Caco-2 (cell line): ENCODE data around the gene PLAGL1. TPM values are rescaled to one million over a fixed set of nuclear protein-coding genes. Genes with fewer than 3 reads are reported as not detected.
A peak's percentile ranks its signal among the peaks of the same experiment; 100 is the strongest.

Experiments used
- Bru-seq: library from RNA; stranded (reverse); fragments of 400-500 nt; gene quantifications from one replicate; lab custom pipeline; 2021; lab: Mats Ljungman, UMichigan
- BruChase-seq, 2 experiments: library from RNA; stranded (reverse); fragments of 400-500 nt; gene quantifications; one replicate each; lab custom pipeline; 2021; lab: Mats Ljungman, UMichigan
- BruUV-seq: library from RNA; stranded (reverse); fragments of 400-500 nt; replicated peaks from 2 replicates; lab custom pipeline; 2021; lab: Mats Ljungman, UMichigan
- CTCF ChIA-PET: fragments of 300-600 bp; sonication (Branson Sonifier 250); formaldehyde crosslinking; loops from one replicate; lab custom pipeline; 2022; ENCODE audit warnings: antibody characterized with exemption; lab: Charles Lee
- POLR2A ChIA-PET: fragments of 300-600 bp; sonication (Branson Sonifier 250); formaldehyde crosslinking; loops from one replicate; lab custom pipeline; 2022; ENCODE audit warnings: antibody characterized with exemption; lab: Charles Lee
- DNase-seq, 2 experiments: peaks; one replicate each; pipeline versions ENCODE4 v3.0.0 to v3.0.0-alpha.2; 2020 to 2022
- H3K27me3 ChIP-seq: replicated peaks from 2 replicates; pipeline ENCODE4 v1.6.0; 2011; ENCODE audit warnings: low read length; ENCODE audit not compliant: control insufficient read depth, insufficient read depth
- H3K36me3 ChIP-seq: 2 replicates; pipeline ENCODE4 v1.5.1; 2011; ENCODE audit warnings: low read length; ENCODE audit not compliant: control insufficient read depth, insufficient read depth
- H3K4me1 ChIP-seq: fragments of 250-450 bp; sonication (Bioruptor Pico); 2 replicates; pipeline ENCODE4 v1.5.1; 2020; ENCODE audit warnings: mild to moderate bottlenecking
- H3K4me3 ChIP-seq: 2 replicates; pipeline ENCODE4 v1.5.1; 2011; ENCODE audit warnings: low read depth, mild to moderate bottlenecking, control low read depth, low read length
- H3K9me3 ChIP-seq: fragments of 250-450 bp; sonication (Bioruptor Pico); 2 replicates; pipeline ENCODE4 v1.5.1; 2020; ENCODE audit warnings: mild to moderate bottlenecking, moderate library complexity
- H3K27ac Mint-ChIP-seq: one replicate; pipeline ENCODE4 v1.8.0; 2022; ENCODE audit warnings: mixed read lengths; ENCODE audit not compliant: unreplicated experiment
- H3K27me3 Mint-ChIP-seq: one replicate; pipeline ENCODE4 v1.8.0; 2022; ENCODE audit warnings: mixed read lengths; ENCODE audit not compliant: insufficient read depth, unreplicated experiment
- H3K36me3 Mint-ChIP-seq: one replicate; pipeline ENCODE4 v1.8.0; 2022; ENCODE audit warnings: mild to moderate bottlenecking, mixed read lengths; ENCODE audit not compliant: insufficient read depth, unreplicated experiment
- H3K4me1 Mint-ChIP-seq: one replicate; pipeline ENCODE4 v1.8.0; 2022; ENCODE audit warnings: low read depth, mixed read lengths; ENCODE audit not compliant: unreplicated experiment
- H3K4me3 Mint-ChIP-seq: one replicate; pipeline ENCODE4 v1.8.0; 2022; ENCODE audit warnings: mild to moderate bottlenecking, moderate library complexity, mixed read lengths; ENCODE audit not compliant: unreplicated experiment
- H3K9me3 Mint-ChIP-seq: one replicate; pipeline ENCODE4 v1.8.0; 2022; ENCODE audit warnings: mixed read lengths; ENCODE audit not compliant: unreplicated experiment
- CTCF ChIP-seq, 2 experiments: fragments of 200-600 bp in 1 of 2; IDR thresholded peaks; 1 replicate in 1 of 2; 2 replicates in 1 of 2; pipeline versions ENCODE4 v1.5.1 to v1.8.0; 2011 to 2022; ENCODE audit warnings: antibody characterized with exemption in 1 of 2, control low read depth in 1 of 2, inconsistent platforms in 1 of 2, low read depth in 1 of 2, low read length in 1 of 2, mild to moderate bottlenecking in 1 of 2, moderate library complexity in 1 of 2; ENCODE audit not compliant: insufficient read depth in 1 of 2, severe bottlenecking in 1 of 2, unreplicated experiment in 1 of 2
- intact Hi-C: fragments of 100-400 bp; cut with micrococcal nuclease; formaldehyde crosslinking; loops from one replicate; pipeline ENCODE4 v1.10.0; 2022; ENCODE audit not compliant: unreplicated experiment
- long read RNA-seq: library from polyadenylated mRNA; stranded (forward); transcript quantifications from one replicate; pipeline ENCODE4 v2.0.0, GENCODE V29; 2022
- total RNA-seq: library from RNA; stranded (reverse); gene quantifications from 2 replicates; pipeline ENCODE4 v1.2.3, GENCODE V29; 2022

Gene PLAGL1
- total RNA-seq (0.65 and 0.70 TPM in 2 replicates), Bru-seq, nascent RNA (percentile 22 among the genes with signal in this experiment), BruChase-seq, experiment 1, labeled RNA remaining after a 2-hour chase (percentile 30 among the genes with signal in this experiment), BruChase-seq, experiment 2, labeled RNA remaining after a 6-hour chase (percentile 27 among the genes with signal in this experiment)
- long read RNA-seq, partial matches to known transcripts: 0 of 1 reads
- long read RNA-seq, other reads (novel, unspliced or antisense): 1 of 1 reads

- no TSS peak for BruUV-seq
- Mint-ChIP-seq H3K27me3 (no peaks in the 10 kb centered on the region), H3K9me3 (no peaks in the 10 kb centered on the region), H3K27ac (no peak within 1 kb of the TSS), H3K4me1 (no peaks in the 10 kb centered on the region), H3K36me3 (no peaks in the 10 kb centered on the region), H3K4me3 (no peak within 1 kb of the TSS)
- CTCF ChIA-PET: no interaction called here
- Histone ChIP-seq H3K4me1 (no peaks in the 10 kb centered on the region), H3K36me3 (no peaks in the 10 kb centered on the region), H3K9me3 (no peaks in the 10 kb centered on the region; the same call in 1 of the 2 replicates), H3K27me3 (no peaks in the 10 kb centered on the region), H3K4me3 (no peak within 1 kb of the TSS)
- intact Hi-C loops: no loop called here
- TF ChIP-seq CTCF (IDR thresholded peaks at IDR 0.05; ENCODE audit: insufficient read depth in 1 of 2, low read depth in 1 of 2, low read length in 1 of 2, severe bottlenecking in 1 of 2, unreplicated experiment in 1 of 2): no peak
- POLR2A ChIA-PET: no interaction called here
- DNase-seq: no peak
These were observed at the start of gene PLAGL1 for GRCh38 chr6:144008120-144008811. Gene PLAGL1, minus strand, starts transcription at chr6:144008259. Its CDS starts 60,123 bp downstream, at chr6:143948136.

GRCh38 chr6:144055121-144055931, 47.3 kb upstream of the PLAGL1 start:
- no peaks in the 10 kb centered on the region for H3K4me1 Mint-ChIP-seq
- no peaks in the 10 kb centered on the region for H3K36me3 ChIP-seq
- H3K27me3 Mint-ChIP-seq: peaks cover 4% of the 10 kb centered on the region
- H3K4me3 ChIP-seq: no peak overlapping the region
- BruUV-seq: no TSS peak
- H3K36me3 Mint-ChIP-seq: no peaks in the 10 kb centered on the region
- H3K9me3 ChIP-seq: no peaks in the 10 kb centered on the region
- no peak overlapping the region for H3K27ac Mint-ChIP-seq
- H3K4me1 ChIP-seq: no peaks in the 10 kb centered on the region; the same call in 1 of the 2 replicates
- no peak overlapping the region for H3K4me3 Mint-ChIP-seq
- ChIA-PET CTCF (interaction anchor here (0.8 kb wide), 1 partner anchor 8 kb away, joined by 3 read pairs; no protein-coding TSS in a partner anchor), POLR2A (no interaction called here)
- no peak for DNase-seq
- no peak for TF ChIP-seq CTCF (IDR thresholded peaks at IDR 0.05; ENCODE audit: insufficient read depth in 1 of 2, low read depth in 1 of 2, low read length in 1 of 2, severe bottlenecking in 1 of 2, unreplicated experiment in 1 of 2)
- no peaks in the 10 kb centered on the region for H3K9me3 Mint-ChIP-seq
- H3K27me3 ChIP-seq: 0 out of 2 replicates have a peak, but pooled peaks cover 2% of the 10 kb centered on the region
- intact Hi-C loops: no loop called here

- Histone ChIP-seq H3K9me3 (no peaks in the 10 kb centered on the region; the same call in 1 of the 2 replicates), H3K36me3 (no peaks in the 10 kb centered on the region), H3K4me3 (no peak overlapping the region), H3K4me1 (no peaks in the 10 kb centered on the region; the same call in 1 of the 2 replicates), H3K27me3 (0 out of 2 replicates have a peak, but pooled peaks cover 2% of the 10 kb centered on the region)
- TF ChIP-seq CTCF (IDR thresholded peaks at IDR 0.05; ENCODE audit: insufficient read depth in 1 of 2, low read depth in 1 of 2, low read length in 1 of 2, severe bottlenecking in 1 of 2, unreplicated experiment in 1 of 2): no peak
- H3K27me3 Mint-ChIP-seq: peaks cover 4% of the 10 kb centered on the region
- no peaks in the 10 kb centered on the region for H3K9me3 Mint-ChIP-seq
- H3K36me3 Mint-ChIP-seq: no peaks in the 10 kb centered on the region
- H3K27ac Mint-ChIP-seq: no peak overlapping the region
- POLR2A ChIA-PET: no interaction called here
- no peak overlapping the region for H3K4me3 Mint-ChIP-seq
- H3K4me1 Mint-ChIP-seq: no peaks in the 10 kb centered on the region
- intact Hi-C loops: no loop called here
- no TSS peak for BruUV-seq
- no peak for DNase-seq
- CTCF ChIA-PET: no interaction called here
These were observed 45.5 kb upstream of the PLAGL1 start for GRCh38 chr6:144053601-144054000.
